Liver (tissue), 9 donors: ENCODE data around the gene IQCE. TPM values are rescaled to one million over a fixed set of nuclear protein-coding genes. Genes with fewer than 3 reads are reported as not detected.

Experiments used
- DNase-seq: peaks from one replicate; pipeline ENCODE4 v3.0.0-alpha.2; 2017; ENCODE audit warnings: low spot score
- H3K27ac ChIP-seq, 2 donors: one replicate each; pipeline ENCODE4 v1.7.0; 2013; ENCODE audit warnings: inconsistent platforms in 2 of 2, low read length in 2 of 2, control low read depth in 1 of 2, low read depth in 1 of 2, mild to moderate bottlenecking in 1 of 2
- H3K27me3 ChIP-seq, 4 donors: one replicate each; pipeline versions ENCODE4 v1.6.1 to v1.7.0; 2013; ENCODE audit warnings: low read length in 3 of 4, inconsistent platforms in 1 of 4, mild to moderate bottlenecking in 1 of 4, moderate library complexity in 1 of 4; ENCODE audit not compliant: control insufficient read depth in 4 of 4, insufficient read depth in 4 of 4
- H3K36me3 ChIP-seq, 4 donors: one replicate each; pipeline versions ENCODE4 v1.6.1 to v1.7.0; 2013; ENCODE audit warnings: low read length in 3 of 4, mild to moderate bottlenecking in 3 of 4, low read depth in 1 of 4, moderate library complexity in 1 of 4; ENCODE audit not compliant: control insufficient read depth in 4 of 4, insufficient read depth in 3 of 4
- H3K4me1 ChIP-seq, 4 donors: one replicate each; pipeline versions ENCODE4 v1.6.1 to v1.7.0; 2013; ENCODE audit warnings: low read length in 3 of 4, mild to moderate bottlenecking in 3 of 4, moderate library complexity in 1 of 4; ENCODE audit not compliant: control insufficient read depth in 4 of 4, insufficient read depth in 4 of 4
- H3K4me3 ChIP-seq, 3 donors: one replicate each; pipeline versions ENCODE4 v1.6.1 to v1.7.0; 2013; ENCODE audit warnings: low read length in 3 of 3, control low read depth in 1 of 3, low read depth in 1 of 3, mild to moderate bottlenecking in 1 of 3
- H3K9ac ChIP-seq, 2 donors: one replicate each; pipeline ENCODE4 v1.7.0; 2013; ENCODE audit warnings: low read length in 2 of 2, mild to moderate bottlenecking in 2 of 2, moderate library complexity in 2 of 2, control low read depth in 1 of 2, low read depth in 1 of 2
- H3K9me3 ChIP-seq, 4 donors: one replicate each; pipeline versions ENCODE4 v1.6.1 to v1.7.0; 2013; ENCODE audit warnings: low read length in 3 of 4; ENCODE audit not compliant: control insufficient read depth in 4 of 4
- ATF3 ChIP-seq: IDR thresholded peaks from 2 replicates; pipeline ENCODE4 v1.6.1; 2016; ENCODE audit warnings: antibody characterized with exemption
- CTCF ChIP-seq: fragments of 150-350 bp; IDR thresholded peaks from 2 replicates; pipeline ENCODE4 v1.5.1; 2017; ENCODE audit warnings: improper control_type of control experiment, low read depth, low read length; ENCODE audit not compliant: missing input control
- EGR1 ChIP-seq, 2 donors: IDR thresholded peaks; 2 replicates each; pipeline ENCODE4 v1.6.1; 2016 to 2018; ENCODE audit warnings: antibody characterized with exemption in 2 of 2, low read depth in 2 of 2
- FOXA1 ChIP-seq: IDR thresholded peaks from 2 replicates; pipeline ENCODE4 v1.6.1; 2016; ENCODE audit warnings: antibody characterized with exemption
- FOXA2 ChIP-seq: IDR thresholded peaks from 2 replicates; pipeline ENCODE4 v1.6.1; 2016; ENCODE audit warnings: antibody characterized with exemption
- GABPA ChIP-seq, 2 donors: IDR thresholded peaks in 1 of 2; conservative IDR thresholded peaks in 1 of 2; 2 replicates each; pipeline ENCODE4 v1.6.1; 2016; ENCODE audit warnings: antibody characterized with exemption in 2 of 2, mild to moderate bottlenecking in 1 of 2, moderate library complexity in 1 of 2
- HNF4A ChIP-seq, 2 donors: conservative IDR thresholded peaks; 2 replicates each; pipeline ENCODE4 v1.6.1; 2016; ENCODE audit warnings: antibody characterized with exemption in 2 of 2, mild to moderate bottlenecking in 2 of 2
- HNF4G ChIP-seq: IDR thresholded peaks from 2 replicates; pipeline ENCODE4 v1.6.1; 2016; ENCODE audit warnings: antibody characterized with exemption
- JUND ChIP-seq, 2 donors: IDR thresholded peaks; 2 replicates each; pipeline ENCODE4 v1.6.1; 2016; ENCODE audit warnings: antibody characterized with exemption in 2 of 2
- MAX ChIP-seq: IDR thresholded peaks from 2 replicates; pipeline ENCODE4 v1.6.1; 2016; ENCODE audit warnings: antibody characterized with exemption
- NR2F2 ChIP-seq: IDR thresholded peaks from 2 replicates; pipeline ENCODE4 v1.6.1; 2016; ENCODE audit warnings: antibody characterized with exemption
- RAD21 ChIP-seq, 2 donors: IDR thresholded peaks; 2 replicates each; pipeline ENCODE4 v1.6.1; 2016; ENCODE audit warnings: antibody characterized with exemption in 2 of 2, mild to moderate bottlenecking in 2 of 2
- RXRA ChIP-seq, 2 donors: IDR thresholded peaks; 2 replicates each; pipeline ENCODE4 v1.6.1; 2017 to 2018; ENCODE audit warnings: antibody characterized with exemption in 2 of 2, mild to moderate bottlenecking in 1 of 2
- SP1 ChIP-seq: IDR thresholded peaks from 2 replicates; pipeline ENCODE4 v1.6.1; 2018; ENCODE audit warnings: antibody characterized with exemption, mild to moderate bottlenecking
- YY1 ChIP-seq: IDR thresholded peaks from 2 replicates; pipeline ENCODE4 v1.6.1; 2016; ENCODE audit warnings: antibody characterized with exemption, mild to moderate bottlenecking
- WGBS: extraction: QIAGEN DNeasy Blood & Tissue Kit; methylation state at CpG from one replicate; pipeline ENCODE4 v1.1.7; 2013; 5-methylcytosine and 5-hydroxymethylcytosine counted together
- polyA plus RNA-seq, 2 donors: library from polyadenylated mRNA; stranded (reverse) in 1 of 2; unstranded in 1 of 2; fragments of 200-250 nt in 1 of 2; fragments of >200 nt in 1 of 2; fragmentation: Nextera tagmentation in 1 of 2; extraction: Ambion mirVana in 1 of 2; gene quantifications; one replicate each; pipeline versions ENCODE4 v1.2.1 to v1.2.3, GENCODE V29; 2013 to 2015
- total RNA-seq, 2 donors: library from RNA; depleted of rRNA; stranded (reverse); fragments of >200 nt; gene quantifications; one replicate each; pipeline ENCODE4 v1.2.3, GENCODE V29; 2014
- TF ChIP-seq, protein P1 (sequence below): IDR thresholded peaks from 2 replicates; pipeline ENCODE4 v1.6.1; 2016; ENCODE audit warnings: antibody characterized with exemption, mild to moderate bottlenecking
- TF ChIP-seq, protein P2 (sequence below): IDR thresholded peaks from 2 replicates; pipeline ENCODE4 v1.6.1; 2016; ENCODE audit warnings: antibody characterized with exemption
- donor health status: healthy.
- donor health status: healthy.
- donor health status: healthy.
- donor health status: healthy.
- donor health status: healthy.

The IQCE gene
- total and polyA plus RNA-seq, 4 donors = 2.1 to 5.9 (median 3.6) TPM

DNA sequence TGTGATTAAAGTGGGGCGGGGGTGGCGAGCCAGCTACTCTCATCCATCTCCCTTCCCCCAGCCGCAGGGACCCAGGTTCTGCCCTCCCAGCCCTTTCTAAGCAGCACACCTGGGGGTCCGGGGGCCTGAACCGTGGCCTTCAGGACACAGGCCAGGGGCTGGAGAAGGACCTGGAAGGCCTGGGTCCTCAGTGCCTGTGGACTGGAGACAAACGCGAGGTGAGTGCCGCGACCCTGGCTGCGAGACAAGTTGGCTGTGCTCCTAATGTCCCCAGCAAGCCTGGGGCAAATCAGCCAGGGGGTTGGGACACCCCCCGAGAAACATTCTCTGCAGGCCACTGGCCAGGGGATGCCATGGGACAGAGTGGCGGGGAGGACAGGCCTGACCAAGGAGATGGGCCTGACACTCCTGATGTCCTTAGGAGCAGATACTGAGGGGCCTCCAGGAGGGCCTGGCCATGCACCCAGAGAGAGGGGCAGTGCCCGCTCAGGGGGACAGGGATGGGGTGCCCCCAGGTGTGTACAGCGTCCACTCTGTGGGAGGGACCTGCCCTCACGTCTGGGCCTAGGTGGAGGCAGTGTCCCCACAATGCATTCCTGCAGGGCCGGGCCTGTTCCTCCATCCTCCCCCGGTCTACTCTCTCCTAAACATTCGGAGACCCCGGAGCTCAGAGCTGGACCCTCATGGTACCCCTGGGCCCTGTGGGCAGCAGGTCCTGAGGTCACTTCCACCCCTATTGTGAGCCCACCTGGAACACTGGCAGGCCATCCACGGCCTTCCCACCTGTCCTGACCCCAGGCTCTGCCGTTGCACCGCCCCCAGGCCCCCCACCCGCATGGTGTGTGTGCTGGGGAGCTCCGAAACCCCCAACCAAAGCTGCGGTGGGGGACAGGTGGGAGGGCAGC, 16.5 kb upstream of the IQCE start:
- Histone ChIP-seq H3K4me1 (no peaks in the 10 kb centered on the region), H3K4me3 (no peak overlapping the region), H3K27me3 (no peaks in the 10 kb centered on the region), H3K27ac (no peak overlapping the region), H3K36me3 (peaks cover 16 to 70% (median 30%) of the 10 kb centered on the region in 4 donors), H3K9me3 (no peaks in the 10 kb centered on the region), H3K9ac (no peak overlapping the region)
- no peak for TF ChIP-seq ATF3
- no peak for TF ChIP-seq YY1
- no peak for TF ChIP-seq SP1
- no peak for TF ChIP-seq MAX
- no peak for TF ChIP-seq FOXA1
- TF ChIP-seq, protein P1, sequence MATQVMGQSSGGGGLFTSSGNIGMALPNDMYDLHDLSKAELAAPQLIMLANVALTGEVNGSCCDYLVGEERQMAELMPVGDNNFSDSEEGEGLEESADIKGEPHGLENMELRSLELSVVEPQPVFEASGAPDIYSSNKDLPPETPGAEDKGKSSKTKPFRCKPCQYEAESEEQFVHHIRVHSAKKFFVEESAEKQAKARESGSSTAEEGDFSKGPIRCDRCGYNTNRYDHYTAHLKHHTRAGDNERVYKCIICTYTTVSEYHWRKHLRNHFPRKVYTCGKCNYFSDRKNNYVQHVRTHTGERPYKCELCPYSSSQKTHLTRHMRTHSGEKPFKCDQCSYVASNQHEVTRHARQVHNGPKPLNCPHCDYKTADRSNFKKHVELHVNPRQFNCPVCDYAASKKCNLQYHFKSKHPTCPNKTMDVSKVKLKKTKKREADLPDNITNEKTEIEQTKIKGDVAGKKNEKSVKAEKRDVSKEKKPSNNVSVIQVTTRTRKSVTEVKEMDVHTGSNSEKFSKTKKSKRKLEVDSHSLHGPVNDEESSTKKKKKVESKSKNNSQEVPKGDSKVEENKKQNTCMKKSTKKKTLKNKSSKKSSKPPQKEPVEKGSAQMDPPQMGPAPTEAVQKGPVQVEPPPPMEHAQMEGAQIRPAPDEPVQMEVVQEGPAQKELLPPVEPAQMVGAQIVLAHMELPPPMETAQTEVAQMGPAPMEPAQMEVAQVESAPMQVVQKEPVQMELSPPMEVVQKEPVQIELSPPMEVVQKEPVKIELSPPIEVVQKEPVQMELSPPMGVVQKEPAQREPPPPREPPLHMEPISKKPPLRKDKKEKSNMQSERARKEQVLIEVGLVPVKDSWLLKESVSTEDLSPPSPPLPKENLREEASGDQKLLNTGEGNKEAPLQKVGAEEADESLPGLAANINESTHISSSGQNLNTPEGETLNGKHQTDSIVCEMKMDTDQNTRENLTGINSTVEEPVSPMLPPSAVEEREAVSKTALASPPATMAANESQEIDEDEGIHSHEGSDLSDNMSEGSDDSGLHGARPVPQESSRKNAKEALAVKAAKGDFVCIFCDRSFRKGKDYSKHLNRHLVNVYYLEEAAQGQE = no peak
- no peak for TF ChIP-seq EGR1 (IDR thresholded peaks at IDR 0.05; ENCODE audit: low read depth in 2 of 2)
- TF ChIP-seq, protein P2, sequence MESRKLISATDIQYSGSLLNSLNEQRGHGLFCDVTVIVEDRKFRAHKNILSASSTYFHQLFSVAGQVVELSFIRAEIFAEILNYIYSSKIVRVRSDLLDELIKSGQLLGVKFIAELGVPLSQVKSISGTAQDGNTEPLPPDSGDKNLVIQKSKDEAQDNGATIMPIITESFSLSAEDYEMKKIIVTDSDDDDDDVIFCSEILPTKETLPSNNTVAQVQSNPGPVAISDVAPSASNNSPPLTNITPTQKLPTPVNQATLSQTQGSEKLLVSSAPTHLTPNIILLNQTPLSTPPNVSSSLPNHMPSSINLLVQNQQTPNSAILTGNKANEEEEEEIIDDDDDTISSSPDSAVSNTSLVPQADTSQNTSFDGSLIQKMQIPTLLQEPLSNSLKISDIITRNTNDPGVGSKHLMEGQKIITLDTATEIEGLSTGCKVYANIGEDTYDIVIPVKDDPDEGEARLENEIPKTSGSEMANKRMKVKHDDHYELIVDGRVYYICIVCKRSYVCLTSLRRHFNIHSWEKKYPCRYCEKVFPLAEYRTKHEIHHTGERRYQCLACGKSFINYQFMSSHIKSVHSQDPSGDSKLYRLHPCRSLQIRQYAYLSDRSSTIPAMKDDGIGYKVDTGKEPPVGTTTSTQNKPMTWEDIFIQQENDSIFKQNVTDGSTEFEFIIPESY = no peak
- no peak for TF ChIP-seq GABPA (IDR thresholded peaks at IDR 0.05 in 1 of 2, conservative IDR thresholded peaks at IDR 0.05 in 1 of 2)
- TF ChIP-seq HNF4A (conservative IDR thresholded peaks at IDR 0.05) = no peak
- TF ChIP-seq RXRA (IDR thresholded peaks at IDR 0.05) = no peak
- TF ChIP-seq JUND (IDR thresholded peaks at IDR 0.05) = no peak
- TF ChIP-seq RAD21 (IDR thresholded peaks at IDR 0.05) = no peak
- no peak for TF ChIP-seq CTCF
- no peak for TF ChIP-seq HNF4G
- no peak for TF ChIP-seq FOXA2
- TF ChIP-seq NR2F2 = no peak
- DNase-seq = no peak
- 94% methylated on average over 25 of the region's 25 CpGs for WGBS
